Right lung (tissue), 10 donors: ENCODE data around the gene RAB8B. TPM values are rescaled to one million over a fixed set of nuclear protein-coding genes. Genes with fewer than 3 reads are reported as not detected.

Experiments
- DNase-seq, 2 donors: peaks; one replicate each; pipeline ENCODE4 v3.0.0-alpha.2; 2013
- long read RNA-seq, 8 donors: transcript quantifications; one replicate each; lab custom pipeline, GENCODE V29; 2026
- polyA plus RNA-seq, 5 donors: library from polyadenylated mRNA; unstranded; fragments of 120-200 nt; gene quantifications; one replicate each; pipeline versions ENCODE4 v1.2.1 to v1.2.3, GENCODE V29; 2013; ENCODE audit warnings: inconsistent platforms in 1 of 5, low replicate concordance in 1 of 5; ENCODE audit not compliant: insufficient read length in 5 of 5, insufficient read depth in 1 of 5

Gene RAB8B
- 10 to 100 TPM; 36.7 to 72.5 (median 64.0) TPM for polyA plus RNA-seq
- long read RNA-seq, donor 1, full-length matches to known transcripts, result 21 of 21 reads
- long read RNA-seq, donor 1, partial matches to known transcripts, result 0 of 21 reads
- long read RNA-seq, donor 1, other reads (novel, unspliced or antisense), result 0 of 21 reads
- long read RNA-seq, donor 2, full-length matches to known transcripts, result 10 of 10 reads
- long read RNA-seq, donor 2, partial matches to known transcripts, result 0 of 10 reads
- long read RNA-seq, donor 2, other reads (novel, unspliced or antisense), result 0 of 10 reads
- long read RNA-seq, donor 3, full-length matches to known transcripts, result 11 of 11 reads
- long read RNA-seq, donor 3, partial matches to known transcripts, result 0 of 11 reads
- long read RNA-seq, donor 3, other reads (novel, unspliced or antisense), result 0 of 11 reads
- long read RNA-seq, donor 4, full-length matches to known transcripts, result 7 of 7 reads
- long read RNA-seq, donor 4, partial matches to known transcripts, result 0 of 7 reads
- long read RNA-seq, donor 4, other reads (novel, unspliced or antisense), result 0 of 7 reads
- long read RNA-seq, donor 5, full-length matches to known transcripts, result 33 of 33 reads
- long read RNA-seq, donor 5, partial matches to known transcripts, result 0 of 33 reads
- long read RNA-seq, donor 5, other reads (novel, unspliced or antisense), result 0 of 33 reads
- long read RNA-seq, donor 6, full-length matches to known transcripts, result 12 of 12 reads
- long read RNA-seq, donor 6, partial matches to known transcripts, result 0 of 12 reads
- long read RNA-seq, donor 6, other reads (novel, unspliced or antisense), result 0 of 12 reads
- long read RNA-seq, donor 7, full-length matches to known transcripts, result 4 of 4 reads
- long read RNA-seq, donor 7, partial matches to known transcripts, result 0 of 4 reads
- long read RNA-seq, donor 7, other reads (novel, unspliced or antisense), result 0 of 4 reads
- long read RNA-seq, donor 8, full-length matches to known transcripts, result 6 of 6 reads
- long read RNA-seq, donor 8, partial matches to known transcripts, result 0 of 6 reads
- long read RNA-seq, donor 8, other reads (novel, unspliced or antisense), result 0 of 6 reads

GRCh38 chr15:63188926-63189871, at the start of gene RAB8B:
RAB8B (plus strand) TSS chr15:63189606; CDS start chr15:63189625, 19 bp downstream.
- peak; percentile 96 for DNase-seq

- no peak for DNase-seq
These were observed 48.5 kb upstream of the RAB8B start for GRCh38 chr15:63140936-63141335.

- DNase-seq, result no peak
These were observed 44.0 kb upstream of the RAB8B start for GRCh38 chr15:63145426-63145825.

- DNase-seq, result peak in 1 of 2 donors; percentile 11
These were observed 42.7 kb upstream of the RAB8B start for GRCh38 chr15:63146684-63147083.

GRCh38 chr15:63151665-63152064, 37.7 kb upstream of the RAB8B start:
- DNase-seq, result no peak

GRCh38 chr15:63155486-63155885, 33.9 kb upstream of the RAB8B start:
- DNase-seq, result no peak

- DNase-seq, result peak in 1 of 2 donors; percentile 21
These were observed 33.2 kb upstream of the RAB8B start for GRCh38 chr15:63156086-63156710.

- DNase-seq, result peak in 1 of 2 donors; percentile 50
These were observed 32.7 kb upstream of the RAB8B start for GRCh38 chr15:63156755-63157117.

GRCh38 chr15:63157118-63157843, 32.1 kb upstream of the RAB8B start, which contains the start of gene RPS27L:
RPS27L (minus strand) TSS chr15:63157477; CDS start chr15:63157405, 72 bp downstream.
- peak; percentile 92 to 94 for DNase-seq

- peak; percentile 73 to 74 for DNase-seq
These were observed 31.4 kb upstream of the RAB8B start for GRCh38 chr15:63157891-63158431.

- DNase-seq, result no peak
These were observed 28.8 kb upstream of the RAB8B start for GRCh38 chr15:63160638-63161037.

- no peak for DNase-seq
These were observed 26.2 kb upstream of the RAB8B start for GRCh38 chr15:63163217-63163616.

- no peak for DNase-seq
These were observed 24.1 kb upstream of the RAB8B start for GRCh38 chr15:63165166-63165859.

- no peak for DNase-seq
These were observed 23.2 kb upstream of the RAB8B start for GRCh38 chr15:63166219-63166618.

- no peak for DNase-seq
These were observed 19.6 kb upstream of the RAB8B start for GRCh38 chr15:63169788-63170187.

- no peak for DNase-seq
These were observed 17.0 kb upstream of the RAB8B start for GRCh38 chr15:63172376-63172775.

GRCh38 chr15:63172851-63173451, 16.5 kb upstream of the RAB8B start:
- DNase-seq, result no peak

GRCh38 chr15:63176302-63176701, 13.1 kb upstream of the RAB8B start:
- no peak for DNase-seq
